Neural crest cell (in vitro differentiated cells): ENCODE measurements around the gene PRKG2. TPM values are rescaled to one million over a fixed set of nuclear protein-coding genes. Genes with fewer than 3 reads are reported as not detected.

Experiments
- DNase-seq: peaks from one replicate; pipeline ENCODE4 v3.0.0; 2021; ENCODE audit warnings: low read depth, mixed read lengths, low spot score
- H3K27ac Mint-ChIP-seq: one replicate; pipeline ENCODE4 v1.8.0; 2021; ENCODE audit warnings: mild to moderate bottlenecking, mixed read lengths; ENCODE audit not compliant: unreplicated experiment
- H3K27me3 Mint-ChIP-seq: 2 replicates; pipeline ENCODE4 v1.8.0; 2021; ENCODE audit warnings: low read depth, mild to moderate bottlenecking, mixed read lengths
- H3K36me3 Mint-ChIP-seq: 2 replicates; pipeline ENCODE4 v1.8.0; 2021; ENCODE audit warnings: low read depth, mild to moderate bottlenecking, mixed read lengths
- H3K4me1 Mint-ChIP-seq: 2 replicates; pipeline ENCODE4 v1.8.0; 2021; ENCODE audit warnings: mixed read lengths
- H3K4me3 Mint-ChIP-seq: one replicate; pipeline ENCODE4 v1.8.0; 2021; ENCODE audit warnings: mild to moderate bottlenecking, mixed read lengths
- H3K9me3 Mint-ChIP-seq: 2 replicates; pipeline ENCODE4 v1.8.0; 2021; ENCODE audit warnings: mixed read lengths
- CTCF ChIP-seq: fragments of 200-600 bp; sonication (generic); conservative IDR thresholded peaks from 2 replicates; pipeline ENCODE4 v1.5.0; 2021; ENCODE audit warnings: antibody characterized with exemption, mild to moderate bottlenecking
- total RNA-seq: library from RNA; stranded (reverse); gene quantifications from 2 replicates; pipeline ENCODE4 v1.2.1, GENCODE V29; 2021

The PRKG2 gene
- total RNA-seq, 1 donor from 2014 or later, result 0.77 TPM

GRCh38 chr4:81257021-81257420 is 42.0 kb upstream of the PRKG2 start:
- peaks cover 4% of the 10 kb centered on the region for H3K27me3 Mint-ChIP-seq
- no peak for DNase-seq
- no peak for TF ChIP-seq CTCF
- no peaks in the 10 kb centered on the region for H3K4me1 Mint-ChIP-seq
- H3K4me3 Mint-ChIP-seq, result no peak overlapping the region
- no peak overlapping the region for H3K27ac Mint-ChIP-seq
- no peaks in the 10 kb centered on the region for H3K9me3 Mint-ChIP-seq
- H3K36me3 Mint-ChIP-seq, result no peaks in the 10 kb centered on the region

GRCh38 chr4:81256059-81256970 is 41.3 kb upstream of the PRKG2 start:
- no peak overlapping the region for H3K27ac Mint-ChIP-seq
- no peak overlapping the region for H3K4me3 Mint-ChIP-seq
- peaks cover 4% of the 10 kb centered on the region for H3K27me3 Mint-ChIP-seq
- no peaks in the 10 kb centered on the region for H3K4me1 Mint-ChIP-seq
- no peak for TF ChIP-seq CTCF
- no peaks in the 10 kb centered on the region for H3K36me3 Mint-ChIP-seq
- no peak for DNase-seq
- no peaks in the 10 kb centered on the region for H3K9me3 Mint-ChIP-seq

GRCh38 chr4:81255524-81255923 is 40.5 kb upstream of the PRKG2 start:
- H3K36me3 Mint-ChIP-seq, result no peaks in the 10 kb centered on the region
- no peak overlapping the region for H3K4me3 Mint-ChIP-seq
- no peaks in the 10 kb centered on the region for H3K4me1 Mint-ChIP-seq
- peaks cover 3% of the 10 kb centered on the region for H3K9me3 Mint-ChIP-seq
- no peak for TF ChIP-seq CTCF
- DNase-seq, result no peak
- H3K27me3 Mint-ChIP-seq, result peaks cover 4% of the 10 kb centered on the region
- H3K27ac Mint-ChIP-seq, result no peak overlapping the region

GRCh38 chr4:81250430-81250829 is 35.4 kb upstream of the PRKG2 start:
- Mint-ChIP-seq H3K36me3 (no peaks in the 10 kb centered on the region), H3K4me3 (no peak overlapping the region), H3K4me1 (no peaks in the 10 kb centered on the region), H3K27ac (no peak overlapping the region), H3K27me3 (peaks cover 7% of the 10 kb centered on the region), H3K9me3 (peaks cover 3% of the 10 kb centered on the region)
- no peak for DNase-seq
- no peak for TF ChIP-seq CTCF

GRCh38 chr4:81245218-81246009 is 30.4 kb upstream of the PRKG2 start:
- H3K9me3 Mint-ChIP-seq, result no peaks in the 10 kb centered on the region
- DNase-seq, result no peak
- H3K27me3 Mint-ChIP-seq, result peaks cover 6% of the 10 kb centered on the region
- H3K4me3 Mint-ChIP-seq, result no peak overlapping the region
- H3K36me3 Mint-ChIP-seq, result no peaks in the 10 kb centered on the region
- no peak for TF ChIP-seq CTCF
- no peaks in the 10 kb centered on the region for H3K4me1 Mint-ChIP-seq
- H3K27ac Mint-ChIP-seq, result no peak overlapping the region
